ENCODE results near the gene LUZP2.

GRCh38 chr11:24762076-24762475 lies 265.2 kb downstream of the LUZP2 start:
- TF ChIP-seq EZH2 (IDR thresholded peaks at IDR 0.05; ENCODE audit: borderline replicate concordance, insufficient read depth, low read depth, low read length, poor library complexity, severe bottlenecking) (no peak), CTCF (IDR thresholded peaks at IDR 0.05) (no peak)
